HG02943 (cell line): ENCODE data around the gene ELAC2.

Experiments
- ATAC-seq: cut with Tn5 transposase; IDR thresholded peaks from one replicate; pipeline ENCODE4 v1.9.1; 2021; ENCODE audit warnings: mild to moderate bottlenecking, low read depth, moderate library complexity; ENCODE audit not compliant: unreplicated experiment

ELAC2 gene

GRCh38 chr17:13024526-13025257 lies 6.9 kb upstream of the ELAC2 start:
- ATAC-seq, result peak; percentile 74

GRCh38 chr17:13024016-13024415 lies 6.2 kb upstream of the ELAC2 start:
- ATAC-seq, result no peak

- peak; percentile 19 for ATAC-seq
These were observed 759 bp downstream of the ELAC2 start for GRCh38 chr17:13016881-13017654.

GRCh38 chr17:13014801-13015200 lies 3.0 kb downstream of the ELAC2 start:
- ATAC-seq, result no peak

GRCh38 chr17:13010959-13011358 lies 6.9 kb downstream of the ELAC2 start:
- no peak for ATAC-seq

- no peak for ATAC-seq
These were observed 9.4 kb downstream of the ELAC2 start for GRCh38 chr17:13008461-13008860.

GRCh38 chr17:13005530-13005929 lies 12.3 kb downstream of the ELAC2 start:
- ATAC-seq, result no peak

GRCh38 chr17:13004336-13004735 lies 13.5 kb downstream of the ELAC2 start:
- ATAC-seq, result no peak

- no peak for ATAC-seq
These were observed 13.9 kb downstream of the ELAC2 start for GRCh38 chr17:13003927-13004326.

GRCh38 chr17:13003454-13003851 lies 14.4 kb downstream of the ELAC2 start:
- ATAC-seq, result no peak

GRCh38 chr17:13002761-13003453 lies 14.9 kb downstream of the ELAC2 start:
- ATAC-seq, result no peak

- ATAC-seq, result no peak
These were observed 15.7 kb downstream of the ELAC2 start for GRCh38 chr17:13001991-13002615.

- no peak for ATAC-seq
These were observed 17.3 kb downstream of the ELAC2 start for GRCh38 chr17:13000561-13000960.

- ATAC-seq, result no peak
These were observed 19.0 kb downstream of the ELAC2 start for GRCh38 chr17:12998874-12999273.

- no peak for ATAC-seq
These were observed 19.4 kb downstream of the ELAC2 start for GRCh38 chr17:12998461-12998860.

GRCh38 chr17:12996941-12997340 lies 20.9 kb downstream of the ELAC2 start:
- ATAC-seq, result no peak

- ATAC-seq, result no peak
These were observed 21.5 kb downstream of the ELAC2 start for GRCh38 chr17:12996357-12996756.

- no peak for ATAC-seq
These were observed 21.9 kb downstream of the ELAC2 start for GRCh38 chr17:12995896-12996295.

- ATAC-seq, result no peak
These were observed 22.5 kb downstream of the ELAC2 start for GRCh38 chr17:12995106-12995895.
